ENCODE data around the gene TAB2. TPM values are rescaled to one million over a fixed set of nuclear protein-coding genes. Genes with fewer than 3 reads are reported as not detected.

Gene TAB2
- total and polyA plus RNA-seq, 2 of the 8 experiments (the other 6 are each of a cell fraction or from before 2014, with no cell fraction given): 40.4 to 63.0 TPM

DNA sequence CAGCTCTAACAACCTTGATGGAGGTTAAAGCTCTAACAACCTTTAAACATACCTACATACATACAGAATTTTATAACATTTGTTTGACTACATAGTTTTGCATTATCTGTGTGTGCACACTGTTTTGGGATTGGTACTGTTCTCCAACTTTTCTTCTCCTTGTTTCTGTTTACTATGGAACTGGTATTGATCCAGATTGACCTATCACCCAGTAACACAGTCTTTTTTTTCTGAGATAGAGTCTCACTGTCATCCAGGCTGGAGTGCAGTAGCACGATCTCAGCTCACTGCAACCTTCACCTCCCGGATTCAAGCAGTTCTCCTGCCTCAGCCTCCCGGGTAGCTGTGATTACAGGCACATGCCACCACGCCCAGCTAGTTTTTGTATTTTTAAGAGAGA, 65.9 kb downstream of the TAB2 start (continued):
- TF ChIP-seq CBX8 (IDR thresholded peaks at IDR 0.05; ENCODE audit: borderline replicate concordance, low read depth, low read length) (no peak), RAD21 (IDR thresholded peaks at IDR 0.05 in 1 of 2, conservative IDR thresholded peaks at IDR 0.05 in 1 of 2; ENCODE audit: low read depth in 2 of 2, low read length in 2 of 2) (no peak), ASH2L (IDR thresholded peaks at IDR 0.05; ENCODE audit: low read length) (no peak), YY1 (IDR thresholded peaks at IDR 0.05; ENCODE audit: low read depth, low read length) (no peak), HDAC2 (IDR thresholded peaks at IDR 0.05; ENCODE audit: borderline replicate concordance in 1 of 2, low read depth in 2 of 2, low read length in 2 of 2) (no peak)
